ENCODE measurements around the gene ALX3. TPM values are rescaled to one million over a fixed set of nuclear protein-coding genes. Genes with fewer than 3 reads are reported as not detected.

Gene ALX3
- total and polyA plus RNA-seq, 2 of the 8 experiments (the other 6 are each of a cell fraction or from before 2014, with no cell fraction given): 0.20 TPM; not detected in 1

DNA sequence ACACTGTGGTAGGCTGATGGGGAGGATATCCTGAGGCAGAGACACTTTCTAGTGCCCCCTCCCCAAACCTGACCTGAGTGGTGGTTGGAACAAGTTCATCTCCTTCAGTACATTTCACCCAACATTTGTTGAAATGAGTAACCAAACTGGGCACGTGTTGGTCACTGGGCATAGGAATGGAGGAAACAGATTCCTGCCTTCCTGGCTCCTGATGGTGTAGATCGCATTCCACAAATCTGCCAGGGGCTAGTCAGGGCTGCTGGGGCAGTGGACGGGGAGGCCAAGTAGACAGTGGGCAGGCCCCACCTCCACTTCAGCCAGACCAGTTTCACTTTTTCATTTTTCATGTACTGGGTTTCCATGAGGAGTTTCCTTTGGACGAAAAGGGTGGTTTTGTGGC, 16.5 kb upstream of the ALX3 start:
- Histone ChIP-seq H3K4ac (replicated peaks; ENCODE audit: insufficient read length, low read depth, low read length) (no peak overlapping the region), H3K18ac (ENCODE audit: extremely low read depth, low read length) (no peak overlapping the region), H3K79me1 (ENCODE audit: low read depth, low read length) (no peaks in the 10 kb centered on the region), H4K91ac (replicated peaks; ENCODE audit: insufficient read length, low read length) (no peak overlapping the region), H3K9ac (replicated peaks in 1 of 4; ENCODE audit: extremely low read depth in 1 of 4, low read depth in 3 of 4, low read length in 3 of 4) (no peak overlapping the region), H2AK5ac (ENCODE audit: low read depth, low read length) (no peak overlapping the region), H4K8ac (ENCODE audit: extremely low read depth, insufficient read depth, low read length) (no peak overlapping the region), H3K4me3 (ENCODE audit: extremely low read depth in 1 of 4, insufficient read depth in 2 of 4, low read depth in 3 of 4, low read length in 4 of 4) (no peak overlapping the region), H3K27ac (ENCODE audit: low read depth, low read length) (no peak overlapping the region), H2BK12ac (ENCODE audit: low read depth, low read length) (no peak overlapping the region), H4K5ac (ENCODE audit: insufficient read length, low read depth, low read length) (no peak overlapping the region), H3K56ac (replicated peaks; ENCODE audit: insufficient read length, low read depth, low read length) (no peak overlapping the region), H3K14ac (ENCODE audit: insufficient read length) (no peak overlapping the region), H2BK120ac (replicated peaks; ENCODE audit: low read depth, low read length) (no peak overlapping the region), H3K36me3 (ENCODE audit: control insufficient read depth in 2 of 4, insufficient read depth in 4 of 4, low read length in 3 of 4) (peaks cover 0 to 7% (median 0%) of the 10 kb centered on the region in 4 experiments; a peak in 1 of 8 replicates), H3K27me3 (replicated peaks in 1 of 4; ENCODE audit: control insufficient read depth in 3 of 4, extremely low read depth in 1 of 4, insufficient read depth in 3 of 4, low read length in 3 of 4) (peaks cover 50 to 66% (median 57%) of the 10 kb centered on the region in 4 experiments), H2BK5ac (ENCODE audit: low read depth, low read length) (no peak overlapping the region), H3K4me2 (ENCODE audit: insufficient read depth in 1 of 2, low read depth in 2 of 2, low read length in 2 of 2) (no peak overlapping the region), H3K23ac (ENCODE audit: insufficient read length) (no peak overlapping the region), H3K4me1 (replicated peaks in 1 of 4; ENCODE audit: control insufficient read depth in 3 of 4, insufficient read depth in 4 of 4, low read length in 3 of 4) (peaks cover 0 to 22% (median 11%) of the 10 kb centered on the region in 4 experiments; a peak in 6 of 7 replicates), H2AFZ (ENCODE audit: low read length) (no peak overlapping the region), H3K79me2 (ENCODE audit: control insufficient read depth in 1 of 2, insufficient read depth in 2 of 2, low read length in 2 of 2) (no peaks in the 10 kb centered on the region), H3K23me2 (ENCODE audit: low read depth, low read length) (peaks cover 8% of the 10 kb centered on the region; the same call in 1 of the 2 replicates), H2BK20ac (ENCODE audit: low read length) (no peak overlapping the region), H3K9me3 (ENCODE audit: insufficient read depth in 2 of 2, low read depth in 1 of 2, low read length in 1 of 2) (no peaks in the 10 kb centered on the region), H2BK15ac (ENCODE audit: low read length) (peak overlapping the region; percentile 32; the same call in 1 of the 2 replicates), H4K20me1 (replicated peaks in 1 of 2; ENCODE audit: control insufficient read depth in 1 of 2, insufficient read depth in 2 of 2, low read length in 2 of 2) (peaks cover 2 to 7% of the 10 kb centered on the region in 2 experiments)
- CTCF ChIA-PET (ENCODE audit: partially characterized antibody): interaction anchor here (0.6 to 52.4 kb wide), 9 partner anchors 10 to 373 kb away, joined by 3 to 1450 read pairs (median 11); partner anchors contain the start of genes ALX3, STRIP1 and UBL4B
- FAIRE-seq (no peak), DNase-seq (ENCODE audit: low read depth in 1 of 2, low spot score in 2 of 2) (no peak)
- POLR2A ChIA-PET (ENCODE audit: partially characterized antibody): interaction anchor here (1.0 to 1.3 kb wide), 2 partner anchors 19 to 30 kb away, joined by 3 to 4 read pairs; no protein-coding TSS in a partner anchor
- 75% methylated on average over 4 of the region's 4 CpGs; no CpG with 5 or more reads in 1 of the 2 experiments for WGBS, 2 experiments (ENCODE audit: extremely low coverage in 1 of 2, insufficient coverage in 1 of 2, insufficient read length in 1 of 2, insufficient replicate concordance in 2 of 2, low coverage in 1 of 2, low lambda C conversion rate in 2 of 2, missing lambda C conversion rate in 1 of 2)
- TF ChIP-seq SIX5 (IDR thresholded peaks at IDR 0.05; ENCODE audit: low read depth, low read length) (no peak), GTF2F1 (IDR thresholded peaks at IDR 0.05; ENCODE audit: borderline replicate concordance, low read depth, low read length) (no peak), EP300 (IDR thresholded peaks at IDR 0.05; ENCODE audit: borderline replicate concordance in 1 of 2, low read depth in 2 of 2, low read length in 2 of 2) (no peak), POLR2AphosphoS5 (IDR thresholded peaks at IDR 0.05; ENCODE audit: low read depth, low read length) (no peak), RBBP5 (IDR thresholded peaks at IDR 0.05; ENCODE audit: borderline replicate concordance, low read depth, low read length) (no peak), USF2 (IDR thresholded peaks at IDR 0.05; ENCODE audit: low read length) (no peak), NRF1 (IDR thresholded peaks at IDR 0.05; ENCODE audit: low read depth, low read length) (no peak), CEBPB (IDR thresholded peaks at IDR 0.05; ENCODE audit: low read depth, low read length) (no peak)

Data from H1 (cell line).